LoVo (cell line): ENCODE results near the gene DFFA.
"Not testable (repeated sequence)": the region's sequence is repeated elsewhere in the genome, so short reads cannot be mapped to it uniquely, and the experiment has no call there.

Experiments
- DNase-seq: peaks from one replicate; pipeline ENCODE4 v3.0.0-alpha.2; 2016; ENCODE audit warnings: low spot score

Gene DFFA

DNA sequence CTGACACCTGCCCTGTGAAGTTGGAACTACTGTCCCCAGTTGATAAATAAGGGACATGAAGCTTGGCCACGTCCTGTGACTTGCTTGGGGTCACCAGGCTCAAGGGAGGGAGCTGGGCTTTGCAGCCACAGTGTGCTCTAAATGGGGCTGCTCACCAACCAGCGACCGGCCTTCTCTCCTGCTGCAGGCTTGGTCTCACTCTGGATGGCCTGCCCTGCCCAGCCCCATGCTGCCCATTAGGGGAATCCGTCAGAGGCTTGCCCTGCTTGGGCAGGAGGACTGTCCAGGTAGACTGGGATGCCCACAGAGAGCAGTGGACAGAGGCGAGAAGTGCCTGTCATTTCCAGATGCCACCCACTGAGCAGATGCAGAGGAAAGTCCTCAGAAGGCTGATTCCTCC is 43.3 kb downstream of the DFFA start:
- DNase-seq = no peak

- DNase-seq = not testable (repeated sequence)
Measured at GRCh38 chr1:10426535-10426848, 45.8 kb downstream of the DFFA start.

- DNase-seq = not testable (repeated sequence)
Measured at GRCh38 chr1:10425826-10426534, 46.3 kb downstream of the DFFA start.

DNA sequence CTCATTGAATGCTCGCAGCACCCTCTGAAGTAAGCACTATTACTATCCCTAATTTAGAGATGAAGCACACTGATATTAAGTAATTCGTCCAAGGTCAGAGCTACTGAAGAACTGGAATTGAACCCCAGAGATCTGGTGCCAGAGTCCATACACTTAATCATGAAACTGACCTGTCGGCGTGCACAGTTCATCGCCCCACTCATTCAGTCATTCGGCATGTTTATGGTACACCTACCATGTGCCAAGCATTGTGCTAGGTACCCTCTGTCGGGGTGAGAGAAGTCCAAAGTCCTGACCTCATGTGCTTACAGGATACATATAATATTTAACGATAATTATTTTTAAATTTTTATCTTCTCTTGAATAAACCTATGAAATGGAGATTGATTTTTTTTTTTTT is 47.7 kb downstream of the DFFA start:
- no peak for DNase-seq

GRCh38 chr1:10424034-10424433 is 48.3 kb downstream of the DFFA start:
- DNase-seq = no peak

DNA sequence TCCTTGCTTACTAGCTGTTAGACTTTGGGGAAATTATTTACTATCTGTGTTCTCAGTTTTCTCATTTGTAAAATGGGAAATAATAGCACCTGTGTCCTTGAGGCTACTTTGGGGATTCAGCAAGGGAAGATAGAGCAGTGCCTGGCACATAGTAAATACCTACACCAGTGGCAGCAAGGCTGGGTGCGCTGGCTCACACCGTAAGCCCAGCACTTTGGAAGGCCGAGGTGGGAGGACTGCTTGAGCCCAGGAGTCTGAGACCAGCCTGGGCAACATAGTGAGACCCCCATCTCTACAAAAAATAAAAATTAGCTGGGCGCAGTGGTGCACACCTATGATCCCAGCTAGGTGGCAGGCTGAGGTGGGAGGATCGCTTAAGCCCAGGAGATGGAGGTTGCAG is 50.7 kb downstream of the DFFA start:
- DNase-seq = no peak

DNA sequence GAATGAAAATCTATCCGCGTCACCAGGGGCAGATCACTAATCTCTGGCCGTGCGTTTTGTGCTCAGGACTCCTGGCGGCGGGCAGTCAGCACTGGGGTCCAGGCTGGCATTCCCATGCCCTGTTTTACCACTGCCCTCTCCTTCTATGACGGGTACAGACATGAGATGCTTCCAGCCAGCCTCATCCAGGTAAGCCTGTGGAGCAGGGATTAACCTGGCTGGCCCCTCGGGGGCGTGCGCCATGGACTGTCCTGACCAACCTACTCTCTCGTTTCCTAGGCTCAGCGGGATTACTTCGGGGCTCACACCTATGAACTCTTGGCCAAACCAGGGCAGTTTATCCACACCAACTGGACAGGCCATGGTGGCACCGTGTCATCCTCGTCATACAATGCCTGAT is 53.0 kb downstream of the DFFA start:
- no peak for DNase-seq

GRCh38 chr1:10418741-10419140 is 53.6 kb downstream of the DFFA start:
- DNase-seq = not testable (repeated sequence)

DNA sequence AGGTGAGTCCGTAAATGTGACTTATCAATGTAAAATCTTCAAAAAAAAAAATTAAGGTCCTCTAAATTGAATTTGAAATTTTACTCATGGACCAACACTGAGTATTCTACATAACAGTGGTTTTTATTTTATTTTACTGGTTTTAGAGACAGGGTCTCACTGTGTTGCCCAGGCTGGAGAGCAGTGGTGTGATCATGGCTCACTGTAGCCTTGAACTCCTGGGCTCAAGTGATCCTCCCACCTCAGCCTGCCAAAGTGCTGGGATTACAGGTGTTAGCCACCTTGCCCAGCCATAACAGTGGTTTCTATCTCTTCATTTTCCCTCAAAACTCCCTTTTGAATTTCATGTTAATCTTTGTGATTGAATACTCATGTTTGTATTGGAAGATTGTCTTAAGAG is 56.4 kb downstream of the DFFA start:
- not testable (repeated sequence) for DNase-seq

- DNase-seq = peak; percentile 28
Measured at GRCh38 chr1:10415211-10415930, 57.0 kb downstream of the DFFA start.

DNA sequence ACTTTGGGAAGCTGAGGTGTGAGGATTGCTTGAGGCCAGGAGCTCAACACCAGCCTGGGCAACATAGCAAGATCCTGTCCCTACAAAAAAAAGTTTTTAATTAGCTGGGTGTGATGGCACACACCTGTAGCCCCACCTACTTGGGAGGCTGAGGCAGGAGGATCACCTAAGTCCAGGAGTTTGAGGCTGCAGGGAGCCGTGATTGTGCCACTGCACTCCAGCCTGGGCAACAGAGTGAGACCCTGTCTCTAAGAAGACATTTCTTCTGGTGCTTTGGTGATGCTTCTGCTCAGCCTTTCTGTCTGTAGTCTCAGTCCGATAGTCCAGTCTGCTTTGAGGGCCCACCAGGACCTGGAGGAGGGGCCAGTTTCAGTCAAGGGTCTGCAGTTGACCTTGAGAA is 65.1 kb downstream of the DFFA start:
- no peak for DNase-seq
